ENCODE measurements around the gene ATL3.
A peak's percentile ranks its signal among the peaks of the same experiment; 100 is the strongest.

The ATL3 gene

GRCh38 chr11:63716046-63716445 lies 44.9 kb upstream of the ATL3 start:
- Histone ChIP-seq H3K9ac (ENCODE audit: low read length) (no peak overlapping the region), H3K9me3 (ENCODE audit: insufficient read depth, low read depth, low read length) (no peaks in the 10 kb centered on the region), H3K27me3 (ENCODE audit: insufficient read depth, low read length) (no peaks in the 10 kb centered on the region), H3K4me3 (ENCODE audit: low read depth, low read length) (no peak overlapping the region), H2BK120ac (ENCODE audit: insufficient read depth, low read length, poor library complexity) (no peak overlapping the region), H3K4ac (ENCODE audit: low read depth, low read length) (no peak overlapping the region), H4K8ac (ENCODE audit: low read depth, low read length) (no peak overlapping the region), H3K18ac (ENCODE audit: low read length) (no peak overlapping the region), H3K23ac (ENCODE audit: low read length) (no peak overlapping the region), H3K27ac (ENCODE audit: low read depth, low read length) (no peak overlapping the region), H3K4me2 (ENCODE audit: low read length) (no peak overlapping the region), H3K79me1 (ENCODE audit: low read length) (no peaks in the 10 kb centered on the region), H4K12ac (ENCODE audit: low read depth, low read length) (no peak overlapping the region), H2BK12ac (ENCODE audit: low read length) (no peak overlapping the region), H3K36me3 (ENCODE audit: control insufficient read depth in 1 of 2, insufficient read depth in 2 of 2, low read length in 2 of 2) (no peaks in the 10 kb centered on the region), H3K79me2 (ENCODE audit: control insufficient read depth, insufficient read depth, low read length, poor library complexity) (no peaks in the 10 kb centered on the region), H2AFZ (ENCODE audit: insufficient read depth, low read length, poor library complexity) (no peak overlapping the region), H2AK5ac (ENCODE audit: low read length) (no peak overlapping the region), H4K91ac (ENCODE audit: low read depth, low read length) (no peak overlapping the region), H2BK5ac (ENCODE audit: low read depth, low read length, poor library complexity) (no peak overlapping the region), H3K14ac (ENCODE audit: low read length) (no peak overlapping the region), H3K4me1 (ENCODE audit: control insufficient read depth in 1 of 2, insufficient read depth in 2 of 2, low read length in 2 of 2) (peaks cover under 1 to 2% of the 10 kb centered on the region in 2 experiments)
- no peak for DNase-seq

DNA sequence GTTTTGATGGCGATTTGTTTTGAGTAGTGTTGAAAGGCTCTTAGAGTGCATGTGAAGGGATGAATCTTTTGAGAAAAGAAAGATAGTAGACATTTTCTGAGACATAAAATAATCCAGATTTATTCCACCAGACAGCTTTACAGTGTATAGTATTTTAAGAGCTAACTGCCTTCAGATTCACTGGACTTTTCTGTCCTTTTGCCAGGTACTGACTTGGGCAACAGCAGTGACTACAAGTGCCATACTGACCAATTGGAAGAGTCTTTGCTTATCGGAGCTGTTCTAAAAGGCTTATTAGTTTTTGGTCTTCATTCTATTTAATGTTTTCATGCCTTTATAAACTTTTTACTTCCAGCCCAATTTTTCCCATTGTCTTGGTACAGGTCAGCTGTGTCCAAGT lies 42.6 kb upstream of the ATL3 start:
- Histone ChIP-seq H3K9ac (ENCODE audit: low read length) (no peak overlapping the region), H3K27ac (ENCODE audit: low read depth, low read length) (no peak overlapping the region), H4K91ac (ENCODE audit: low read depth, low read length) (no peak overlapping the region), H4K8ac (ENCODE audit: low read depth, low read length) (no peak overlapping the region), H3K4me3 (ENCODE audit: low read depth, low read length) (no peak overlapping the region), H3K9me3 (ENCODE audit: insufficient read depth, low read depth, low read length) (no peaks in the 10 kb centered on the region), H3K79me2 (ENCODE audit: control insufficient read depth, insufficient read depth, low read length, poor library complexity) (no peaks in the 10 kb centered on the region), H3K79me1 (ENCODE audit: low read length) (no peaks in the 10 kb centered on the region), H2AFZ (ENCODE audit: insufficient read depth, low read length, poor library complexity) (no peak overlapping the region), H2BK12ac (ENCODE audit: low read length) (no peak overlapping the region), H2BK5ac (ENCODE audit: low read depth, low read length, poor library complexity) (no peak overlapping the region), H3K23ac (ENCODE audit: low read length) (no peak overlapping the region), H3K4ac (ENCODE audit: low read depth, low read length) (no peak overlapping the region), H2BK120ac (ENCODE audit: insufficient read depth, low read length, poor library complexity) (no peak overlapping the region), H3K4me2 (ENCODE audit: low read length) (no peak overlapping the region), H3K4me1 (ENCODE audit: control insufficient read depth in 1 of 2, insufficient read depth in 2 of 2, low read length in 2 of 2) (peaks cover 2 to 3% of the 10 kb centered on the region in 2 experiments), H3K18ac (ENCODE audit: low read length) (no peak overlapping the region), H3K27me3 (ENCODE audit: insufficient read depth, low read length) (no peaks in the 10 kb centered on the region), H4K12ac (ENCODE audit: low read depth, low read length) (no peak overlapping the region), H3K14ac (ENCODE audit: low read length) (no peak overlapping the region), H3K36me3 (ENCODE audit: control insufficient read depth in 1 of 2, insufficient read depth in 2 of 2, low read length in 2 of 2) (no peaks in the 10 kb centered on the region), H2AK5ac (ENCODE audit: low read length) (no peak overlapping the region)
- 100% methylated on average over 1 of the region's 2 CpGs for WGBS (ENCODE audit: extremely low coverage, insufficient coverage, insufficient read length)
- DNase-seq: no peak

- no peak overlapping the region for H2AK5ac ChIP-seq (ENCODE audit: low read length)
- DNase-seq: peak; percentile 75 to 94
- H2BK5ac ChIP-seq (ENCODE audit: low read depth, low read length, poor library complexity): no peak overlapping the region
- H3K18ac ChIP-seq (ENCODE audit: low read length): no peak overlapping the region
- H3K4me3 ChIP-seq (ENCODE audit: low read depth, low read length): no peak overlapping the region
- H3K14ac ChIP-seq (ENCODE audit: low read length): no peak overlapping the region
- no peaks in the 10 kb centered on the region for H3K79me1 ChIP-seq (ENCODE audit: low read length)
- no peak overlapping the region for H3K4ac ChIP-seq (ENCODE audit: low read depth, low read length)
- no CpG with 5 or more reads among the region's 6 CpGs for WGBS (ENCODE audit: extremely low coverage, insufficient coverage, insufficient read length)
- H3K27me3 ChIP-seq (ENCODE audit: insufficient read depth, low read length): no peaks in the 10 kb centered on the region
- H4K12ac ChIP-seq (ENCODE audit: low read depth, low read length): no peak overlapping the region
- no peak overlapping the region for H4K8ac ChIP-seq (ENCODE audit: low read depth, low read length)
- H2BK120ac ChIP-seq (ENCODE audit: insufficient read depth, low read length, poor library complexity): no peak overlapping the region
- H3K4me1 ChIP-seq (ENCODE audit: control insufficient read depth in 1 of 2, insufficient read depth in 2 of 2, low read length in 2 of 2): peaks cover 2 to 3% of the 10 kb centered on the region in 2 experiments
- no peaks in the 10 kb centered on the region for H3K36me3 ChIP-seq (ENCODE audit: control insufficient read depth in 1 of 2, insufficient read depth in 2 of 2, low read length in 2 of 2)
- H4K91ac ChIP-seq (ENCODE audit: low read depth, low read length): no peak overlapping the region
- H3K27ac ChIP-seq (ENCODE audit: low read depth, low read length): no peak overlapping the region
- no peak overlapping the region for H3K23ac ChIP-seq (ENCODE audit: low read length)
- H3K9me3 ChIP-seq (ENCODE audit: insufficient read depth, low read depth, low read length): no peaks in the 10 kb centered on the region
- no peak overlapping the region for H2BK12ac ChIP-seq (ENCODE audit: low read length)
- H3K4me2 ChIP-seq (ENCODE audit: low read length): no peak overlapping the region
- H3K79me2 ChIP-seq (ENCODE audit: control insufficient read depth, insufficient read depth, low read length, poor library complexity): no peaks in the 10 kb centered on the region
- no peak overlapping the region for H2AFZ ChIP-seq (ENCODE audit: insufficient read depth, low read length, poor library complexity)
- H3K9ac ChIP-seq (ENCODE audit: low read length): no peak overlapping the region
These were observed 40.7 kb upstream of the ATL3 start for GRCh38 chr11:63711838-63712237.

DNA sequence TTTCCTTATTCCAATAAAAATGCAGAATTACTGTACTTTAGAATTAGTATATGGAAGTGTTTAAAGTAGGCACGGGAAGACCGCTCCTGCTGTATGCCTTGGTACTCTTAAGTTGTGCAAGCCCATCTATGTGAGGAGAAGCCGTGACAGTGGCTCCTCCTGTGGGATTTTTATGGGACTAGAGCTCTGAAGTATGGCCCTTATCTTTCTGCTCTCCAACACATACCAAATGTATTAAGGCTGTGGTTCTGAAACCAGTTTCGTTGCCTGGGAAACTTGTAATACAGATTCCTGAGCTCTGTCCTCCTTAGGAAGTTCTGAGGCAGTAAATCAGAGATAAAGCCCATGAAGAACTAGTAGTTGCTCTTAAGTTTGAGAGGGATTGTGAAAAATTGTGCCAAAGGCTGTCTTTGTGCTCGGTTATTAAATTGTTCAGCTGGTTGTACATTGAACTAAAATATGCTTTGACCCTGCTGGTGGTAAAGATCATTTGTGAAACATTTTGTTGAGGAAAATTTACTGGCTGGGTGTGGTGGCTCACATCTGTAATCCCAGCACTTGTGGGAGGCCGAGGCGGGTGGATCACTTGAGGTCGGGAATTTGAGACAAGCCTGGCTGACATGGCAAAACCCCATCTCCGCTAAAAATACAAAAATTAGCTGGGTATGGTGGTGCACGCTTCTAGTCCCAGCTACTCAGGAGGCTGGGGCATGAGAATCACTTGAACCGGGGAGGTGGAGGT lies 39.5 kb upstream of the ATL3 start:
- Histone ChIP-seq H3K79me1 (ENCODE audit: low read length) (no peaks in the 10 kb centered on the region), H4K91ac (ENCODE audit: low read depth, low read length) (no peak overlapping the region), H3K9me3 (ENCODE audit: insufficient read depth, low read depth, low read length) (no peaks in the 10 kb centered on the region), H2BK12ac (ENCODE audit: low read length) (no peak overlapping the region), H2AFZ (ENCODE audit: insufficient read depth, low read length, poor library complexity) (no peak overlapping the region), H3K23ac (ENCODE audit: low read length) (no peak overlapping the region), H3K4me2 (ENCODE audit: low read length) (no peak overlapping the region), H2BK120ac (ENCODE audit: insufficient read depth, low read length, poor library complexity) (peak overlapping the region; percentile 18), H4K8ac (ENCODE audit: low read depth, low read length) (no peak overlapping the region), H3K79me2 (ENCODE audit: control insufficient read depth, insufficient read depth, low read length, poor library complexity) (no peaks in the 10 kb centered on the region), H4K12ac (ENCODE audit: low read depth, low read length) (no peak overlapping the region), H3K4me3 (ENCODE audit: low read depth, low read length) (no peak overlapping the region), H2BK5ac (ENCODE audit: low read depth, low read length, poor library complexity) (no peak overlapping the region), H3K9ac (ENCODE audit: low read length) (no peak overlapping the region), H3K4me1 (ENCODE audit: control insufficient read depth in 1 of 2, insufficient read depth in 2 of 2, low read length in 2 of 2) (peaks cover 2 to 3% of the 10 kb centered on the region in 2 experiments), H3K27me3 (ENCODE audit: insufficient read depth, low read length) (no peaks in the 10 kb centered on the region), H3K4ac (ENCODE audit: low read depth, low read length) (no peak overlapping the region), H3K14ac (ENCODE audit: low read length) (no peak overlapping the region), H2AK5ac (ENCODE audit: low read length) (no peak overlapping the region), H3K36me3 (ENCODE audit: control insufficient read depth in 1 of 2, insufficient read depth in 2 of 2, low read length in 2 of 2) (no peaks in the 10 kb centered on the region), H3K27ac (ENCODE audit: low read depth, low read length) (no peak overlapping the region), H3K18ac (ENCODE audit: low read length) (no peak overlapping the region)
- no CpG with 5 or more reads among the region's 11 CpGs for WGBS (ENCODE audit: extremely low coverage, insufficient coverage, insufficient read length)
- peak; percentile 92 to 96 for DNase-seq
